ENCODE measurements around the gene LNX2. TPM values are rescaled to one million over a fixed set of nuclear protein-coding genes. Genes with fewer than 3 reads are reported as not detected.

The LNX2 gene
- total RNA-seq (10.0 and 10.9 TPM in 2 replicates), polyA plus RNA-seq (2.9 and 3.7 TPM in 2 replicates), polyA minus RNA-seq (5.8 and 6.7 TPM in 2 replicates)
- total RNA-seq (2013), result 6.9 TPM

DNA sequence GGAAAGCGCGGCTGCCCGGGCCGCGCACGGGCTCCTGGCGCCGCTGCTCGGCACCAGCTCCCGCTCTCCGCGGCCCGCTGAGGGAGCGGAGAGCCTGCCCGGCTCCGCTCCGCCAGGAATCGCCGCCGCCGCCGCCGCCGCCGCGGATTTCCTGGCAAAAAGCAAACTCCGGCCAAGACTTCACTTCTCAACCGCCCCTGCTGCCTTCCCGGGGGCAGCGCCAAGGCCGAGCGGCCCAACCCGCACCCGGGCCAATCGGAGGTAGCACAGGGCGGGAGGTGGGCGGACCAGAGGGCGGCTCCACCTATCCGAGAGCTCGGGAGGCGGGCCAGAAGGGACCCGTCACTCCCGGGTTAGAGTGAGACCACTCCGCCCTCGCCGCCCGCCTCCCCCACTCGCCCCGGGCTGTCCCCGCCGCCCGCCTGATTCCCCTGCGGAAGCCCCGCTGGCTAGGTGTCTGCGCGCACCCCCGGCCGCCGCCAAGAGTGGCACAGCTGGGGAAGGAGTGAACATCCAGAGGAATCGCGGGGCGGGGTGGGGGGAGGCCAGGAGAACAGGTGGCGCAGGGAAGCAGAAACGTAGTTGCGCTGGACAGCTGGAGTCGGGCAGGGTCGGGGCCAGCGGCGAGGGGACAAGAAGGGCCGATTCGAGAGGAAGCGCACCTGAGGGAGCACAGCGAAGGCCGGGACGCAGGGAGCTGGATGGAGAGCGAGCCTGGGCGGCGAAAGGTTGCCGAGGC lies at the start of gene LNX2:
Gene LNX2 (minus strand): TSS at position 153 of the 739 bp plus-strand sequence. CDS start 38,826 bp downstream, outside the sequence.
- CTCF ChIA-PET, result interaction anchor here (0.6 to 3.4 kb wide), 10 partner anchors 8 to 364 kb away, joined by 3 to 21 read pairs (median 5); partner anchors contain the start of genes GTF3A and MTIF3
- DNase-seq, result peak; percentile 96
- POLR2A ChIA-PET, result interaction anchor here (0.5 to 3.8 kb wide), 8 partner anchors 9 to 196 kb away, joined by 3 to 37 read pairs (median 4); partner anchors contain the start of genes GTF3A and MTIF3

DNA sequence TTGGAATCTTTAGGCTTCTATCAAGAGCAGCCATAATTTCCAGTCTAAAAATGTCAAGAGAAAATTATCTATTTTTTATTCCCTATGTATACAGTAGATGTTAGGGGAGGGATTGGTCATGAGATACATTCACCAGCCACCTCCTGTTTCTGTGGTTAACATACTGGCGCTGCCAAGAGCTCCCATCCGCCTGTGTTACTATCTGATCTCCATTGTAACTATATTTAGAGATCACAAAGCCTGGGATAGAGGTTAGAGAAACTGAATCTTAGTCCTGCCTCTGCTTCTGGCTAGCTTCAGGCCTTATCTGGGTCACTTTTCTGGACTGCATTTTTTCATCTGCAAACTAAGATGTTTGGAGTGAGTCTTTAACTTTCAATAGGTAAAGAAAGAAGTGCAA lies 47.6 kb upstream of the LNX2 start:
- Mint-ChIP-seq H3K27me3 (no peaks in the 10 kb centered on the region), H3K4me3 (no peak overlapping the region), H3K9me3 (ENCODE audit: insufficient read depth) (no peaks in the 10 kb centered on the region), H3K4me1 (no peaks in the 10 kb centered on the region), H3K27ac (no peak overlapping the region)
- Histone ChIP-seq H3K4me1 (ENCODE audit: control insufficient read depth in 2 of 2, insufficient read depth in 2 of 2, low read length in 2 of 2) (no peaks in the 10 kb centered on the region), H3K4me2 (replicated peaks; ENCODE audit: low read depth, low read length, poor library complexity, severe bottlenecking) (no peak overlapping the region), H3K79me2 (ENCODE audit: control insufficient read depth, insufficient read depth, low read length) (no peaks in the 10 kb centered on the region), H3K4me3 (ENCODE audit: control extremely low read depth in 1 of 5, extremely low read depth in 1 of 5, insufficient read depth in 1 of 5, low read depth in 2 of 5, low read length in 4 of 5) (no peak overlapping the region), H3K9ac (ENCODE audit: low read length) (no peak overlapping the region), H3K27me3 (replicated peaks in 1 of 4; ENCODE audit: control extremely low read depth in 1 of 4, control insufficient read depth in 3 of 4, insufficient read depth in 4 of 4, low read length in 3 of 4) (no peaks in the 10 kb centered on the region), H3K9me3 (ENCODE audit: control extremely low read depth in 1 of 3, control insufficient read depth in 2 of 3, insufficient read depth in 1 of 3, low read length in 2 of 3) (no peaks in the 10 kb centered on the region), H3K36me3 (replicated peaks in 1 of 2; ENCODE audit: control extremely low read depth in 1 of 2, control insufficient read depth in 1 of 2, extremely low read depth in 1 of 2, insufficient read depth in 2 of 2, low read length in 1 of 2) (peaks cover 0 to 17% of the 10 kb centered on the region in 2 experiments), H3K27ac (ENCODE audit: low read length in 2 of 2) (no peak overlapping the region), H2AFZ (ENCODE audit: insufficient read depth, low read depth, low read length, poor library complexity, severe bottlenecking) (no peak overlapping the region), H4K20me1 (ENCODE audit: control insufficient read depth, insufficient read depth, low read length, poor library complexity, severe bottlenecking) (no peaks in the 10 kb centered on the region)
- ChIA-PET POLR2A (no interaction called here), CTCF (interaction anchor here (1.0 kb wide), 1 partner anchor 159 kb away, joined by 4 read pairs; no protein-coding TSS in a partner anchor)
- no peak for DNase-seq
- TF ChIP-seq EZH2 (IDR thresholded peaks at IDR 0.05; ENCODE audit: borderline replicate concordance, insufficient read depth, low read depth, low read length, poor library complexity, severe bottlenecking), result no peak
- TF ChIP-seq, protein P1, sequence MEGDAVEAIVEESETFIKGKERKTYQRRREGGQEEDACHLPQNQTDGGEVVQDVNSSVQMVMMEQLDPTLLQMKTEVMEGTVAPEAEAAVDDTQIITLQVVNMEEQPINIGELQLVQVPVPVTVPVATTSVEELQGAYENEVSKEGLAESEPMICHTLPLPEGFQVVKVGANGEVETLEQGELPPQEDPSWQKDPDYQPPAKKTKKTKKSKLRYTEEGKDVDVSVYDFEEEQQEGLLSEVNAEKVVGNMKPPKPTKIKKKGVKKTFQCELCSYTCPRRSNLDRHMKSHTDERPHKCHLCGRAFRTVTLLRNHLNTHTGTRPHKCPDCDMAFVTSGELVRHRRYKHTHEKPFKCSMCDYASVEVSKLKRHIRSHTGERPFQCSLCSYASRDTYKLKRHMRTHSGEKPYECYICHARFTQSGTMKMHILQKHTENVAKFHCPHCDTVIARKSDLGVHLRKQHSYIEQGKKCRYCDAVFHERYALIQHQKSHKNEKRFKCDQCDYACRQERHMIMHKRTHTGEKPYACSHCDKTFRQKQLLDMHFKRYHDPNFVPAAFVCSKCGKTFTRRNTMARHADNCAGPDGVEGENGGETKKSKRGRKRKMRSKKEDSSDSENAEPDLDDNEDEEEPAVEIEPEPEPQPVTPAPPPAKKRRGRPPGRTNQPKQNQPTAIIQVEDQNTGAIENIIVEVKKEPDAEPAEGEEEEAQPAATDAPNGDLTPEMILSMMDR (IDR thresholded peaks at IDR 0.05), result no peak
- WGBS (ENCODE audit: insufficient coverage), result no CpG with 5 or more reads among the region's 2 CpGs
- intact Hi-C loops (cut with micrococcal nuclease), result no loop called here
- no peak for ATAC-seq (ENCODE audit: low read depth)

More for the DNA sequence above, at the start of gene LNX2:
- Histone ChIP-seq H2AFZ (ENCODE audit: insufficient read depth, low read depth, low read length, poor library complexity, severe bottlenecking) (peak within 1 kb of the TSS; percentile 92), H3K79me2 (ENCODE audit: control insufficient read depth, insufficient read depth, low read length) (peaks cover 90% of the 10 kb centered on the region), H4K20me1 (ENCODE audit: control insufficient read depth, insufficient read depth, low read length, poor library complexity, severe bottlenecking) (peaks cover 56% of the 10 kb centered on the region), H3K9ac (ENCODE audit: low read length) (peak within 1 kb of the TSS; percentile 91), H3K36me3 (replicated peaks in 1 of 2; ENCODE audit: control extremely low read depth in 1 of 2, control insufficient read depth in 1 of 2, extremely low read depth in 1 of 2, insufficient read depth in 2 of 2, low read length in 1 of 2) (peaks cover 0 to 14% of the 10 kb centered on the region in 2 experiments), H3K4me2 (replicated peaks; ENCODE audit: low read depth, low read length, poor library complexity, severe bottlenecking) (peak within 1 kb of the TSS; percentile 96), H3K4me3 (ENCODE audit: control extremely low read depth in 1 of 5, extremely low read depth in 1 of 5, insufficient read depth in 1 of 5, low read depth in 2 of 5, low read length in 4 of 5) (peak within 1 kb of the TSS; percentile 77 to 92 (median 90)), H3K4me1 (ENCODE audit: control insufficient read depth in 2 of 2, insufficient read depth in 2 of 2, low read length in 2 of 2) (peaks cover 27 to 28% of the 10 kb centered on the region in 2 donors), H3K27ac (ENCODE audit: low read length in 2 of 2) (peak within 1 kb of the TSS; percentile 98), H3K27me3 (replicated peaks in 1 of 4; ENCODE audit: control extremely low read depth in 1 of 4, control insufficient read depth in 3 of 4, insufficient read depth in 4 of 4, low read length in 3 of 4) (no peaks in the 10 kb centered on the region), H3K9me3 (ENCODE audit: control extremely low read depth in 1 of 3, control insufficient read depth in 2 of 3, insufficient read depth in 1 of 3, low read length in 2 of 3) (no peaks in the 10 kb centered on the region)
- no peaks in the 10 kb centered on the region for H3K27me3 Mint-ChIP-seq
- under 1% methylated on average over 79 of the region's 79 CpGs for WGBS (ENCODE audit: insufficient coverage)
- no peak for TF ChIP-seq EZH2 (IDR thresholded peaks at IDR 0.05; ENCODE audit: borderline replicate concordance, insufficient read depth, low read depth, low read length, poor library complexity, severe bottlenecking)
- peak within 1 kb of the TSS; percentile 92 for H3K27ac Mint-ChIP-seq
- peaks cover 62% of the 10 kb centered on the region for H3K4me1 Mint-ChIP-seq
- intact Hi-C loops (cut with micrococcal nuclease), result loop anchor here (1.0 to 10.0 kb wide), 11 partner anchors 26 to 1368 kb away; partner anchors contain the start of genes CDK8, MTIF3, POMP and RPL21
- peak; percentile 83 for ATAC-seq (ENCODE audit: low read depth)
- H3K4me3 Mint-ChIP-seq, result peak within 1 kb of the TSS; percentile 93
- H3K9me3 Mint-ChIP-seq (ENCODE audit: insufficient read depth), result no peaks in the 10 kb centered on the region
